AG20443 (cell line): ENCODE data around the gene URI1.
"Not testable (repeated sequence)": the region's sequence is repeated elsewhere in the genome, so short reads cannot be mapped to it uniquely, and the experiment has no call there.

Experiments
- DNase-seq: peaks from one replicate; pipeline ENCODE4 v3.0.0; 2012; ENCODE audit warnings: low spot score, mixed read lengths

URI1 gene

DNA sequence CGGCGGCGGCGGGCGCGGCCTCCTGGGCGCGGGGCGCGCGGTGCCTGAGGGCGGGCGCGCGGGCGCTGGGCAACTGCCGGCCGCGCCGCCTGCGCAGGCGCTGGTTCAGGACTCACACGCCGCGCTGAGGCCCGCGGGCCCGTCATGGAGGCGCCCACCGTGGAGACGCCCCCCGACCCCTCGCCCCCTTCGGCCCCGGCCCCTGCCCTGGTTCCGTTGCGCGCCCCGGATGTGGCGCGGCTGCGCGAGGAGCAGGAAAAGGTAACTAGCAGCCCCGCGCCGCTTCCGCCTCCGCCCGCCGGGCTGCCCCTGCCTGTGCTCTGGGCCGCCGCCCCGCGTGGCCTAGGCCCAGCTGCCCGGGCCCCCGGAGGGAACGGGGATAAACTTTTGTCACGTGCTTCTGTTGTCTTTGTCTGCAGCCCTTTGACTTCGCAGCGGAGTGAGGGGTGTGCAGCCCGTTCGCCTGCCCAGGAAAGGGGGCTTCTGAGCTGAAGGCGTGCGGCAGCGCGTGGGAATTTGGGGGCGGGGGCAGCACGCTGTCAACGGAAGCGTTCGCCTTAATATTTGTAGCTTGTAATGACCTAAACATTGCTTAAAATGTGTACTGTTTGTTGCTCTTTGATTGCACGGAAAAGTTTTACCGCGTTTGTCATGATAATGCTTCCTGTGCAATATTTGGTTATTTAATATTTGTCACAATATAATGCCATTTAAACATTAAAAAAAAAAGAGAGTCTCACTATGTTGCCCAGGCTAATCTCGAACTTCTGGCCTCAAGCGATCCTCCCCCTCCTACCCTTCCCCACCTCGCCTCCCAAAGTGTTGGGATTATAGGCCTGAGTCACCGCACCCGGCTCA is 594 bp downstream of the URI1 start:
- no peak for DNase-seq

DNA sequence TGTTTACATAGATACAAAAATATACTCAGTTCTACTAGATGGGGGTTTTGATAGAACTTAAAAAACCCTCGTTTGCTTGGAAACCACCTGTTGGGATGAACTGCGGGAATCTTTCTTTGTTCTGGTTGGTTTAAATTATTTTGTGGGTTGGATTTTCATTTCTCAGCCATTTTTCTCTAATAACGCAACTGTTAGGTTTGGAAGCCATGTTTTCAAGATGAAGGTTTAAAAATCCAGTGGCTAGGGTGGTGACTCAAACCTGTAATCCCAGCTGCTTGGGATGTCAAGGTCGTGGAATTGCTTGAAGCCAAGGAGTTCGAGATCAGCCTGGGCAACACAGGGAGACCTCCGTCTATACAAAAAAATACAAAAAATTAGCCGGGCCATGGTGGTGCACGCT is 1.6 kb downstream of the URI1 start:
- DNase-seq = no peak

DNA sequence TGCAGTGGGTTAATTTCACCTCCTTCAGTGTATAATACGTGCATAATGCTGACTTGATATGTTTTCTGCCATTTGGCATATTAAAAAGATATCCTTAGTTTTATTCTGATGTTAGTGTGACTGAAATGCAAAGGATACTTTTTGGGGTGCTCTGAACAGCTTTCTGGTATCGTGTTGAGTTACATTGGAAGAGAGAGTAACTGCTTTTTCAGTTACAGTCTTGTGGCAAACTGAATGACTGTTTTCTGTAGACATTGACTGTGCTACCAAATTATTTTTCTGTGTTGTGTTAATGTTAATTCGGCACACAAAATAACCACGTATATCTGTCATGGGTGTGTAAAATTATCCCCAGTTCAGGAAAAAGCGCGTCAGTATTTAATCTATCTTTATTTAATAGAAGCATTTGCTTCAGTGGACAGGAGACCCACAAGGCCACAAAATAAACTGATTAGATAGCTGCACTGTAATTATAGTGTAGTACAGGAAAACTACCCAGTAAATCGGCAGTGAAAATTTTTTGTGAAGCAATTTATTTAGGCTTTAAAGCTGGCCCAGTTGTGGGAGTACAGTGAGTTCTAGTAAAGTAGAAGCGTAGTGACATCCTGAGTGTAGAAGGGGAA is 2.5 kb downstream of the URI1 start:
- no peak for DNase-seq

DNA sequence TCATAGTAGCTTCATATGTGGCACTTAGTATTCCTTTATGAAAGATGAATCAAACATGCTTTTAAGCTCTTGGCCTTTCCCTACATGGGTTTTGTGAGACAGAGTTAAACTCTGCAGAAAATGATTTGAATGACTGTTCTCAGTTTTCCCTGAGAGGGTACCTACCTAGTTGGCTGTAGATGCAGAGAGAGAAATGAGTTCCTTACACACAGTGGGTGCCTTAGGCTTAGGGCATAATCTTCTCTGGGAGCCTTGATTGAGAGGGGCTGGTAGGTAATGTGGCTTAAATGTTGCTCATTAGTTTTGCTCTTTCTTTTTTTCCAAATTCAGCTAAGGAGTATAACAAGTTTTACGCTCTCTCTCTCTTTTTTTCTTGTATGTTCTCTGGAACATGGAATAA is 3.0 kb downstream of the URI1 start:
- no peak for DNase-seq

DNA sequence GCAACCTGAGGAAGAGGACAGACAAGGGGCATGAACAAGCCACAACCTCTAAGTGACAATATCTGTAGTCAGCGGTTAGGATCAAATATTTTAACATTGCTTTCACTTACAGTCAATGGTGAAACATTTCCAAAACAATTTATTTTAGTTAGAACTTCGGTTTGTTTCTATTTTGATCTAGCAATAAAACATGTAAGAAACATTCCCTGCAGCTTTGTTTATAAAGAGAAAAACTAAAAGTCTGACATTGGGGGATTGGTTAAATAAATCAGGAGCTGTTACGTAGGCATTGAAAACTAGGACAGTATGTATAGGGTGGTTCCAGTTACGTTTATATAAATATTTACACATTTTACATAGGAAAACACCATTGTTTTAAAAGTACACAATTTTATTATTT is 3.4 kb downstream of the URI1 start:
- no peak for DNase-seq

DNA sequence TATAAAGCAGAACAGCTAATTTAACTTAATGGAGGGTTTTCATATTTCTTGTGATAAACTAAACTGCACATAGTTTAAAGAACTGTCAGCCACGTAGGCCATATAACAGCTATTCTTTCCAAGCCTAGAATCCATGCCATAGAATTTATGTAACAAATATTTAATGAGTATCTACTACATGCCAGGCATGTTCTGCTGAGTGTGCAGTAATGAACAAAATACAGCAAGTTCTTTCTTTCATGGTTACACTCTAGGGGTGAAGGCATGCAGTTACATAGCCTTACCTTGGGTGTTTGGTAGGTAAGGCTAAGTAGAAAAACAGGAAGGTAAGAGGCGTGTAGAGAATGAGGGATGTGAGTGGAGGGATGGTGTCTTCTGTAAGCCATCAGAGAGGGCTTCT is 4.6 kb downstream of the URI1 start:
- no peak for DNase-seq

DNA sequence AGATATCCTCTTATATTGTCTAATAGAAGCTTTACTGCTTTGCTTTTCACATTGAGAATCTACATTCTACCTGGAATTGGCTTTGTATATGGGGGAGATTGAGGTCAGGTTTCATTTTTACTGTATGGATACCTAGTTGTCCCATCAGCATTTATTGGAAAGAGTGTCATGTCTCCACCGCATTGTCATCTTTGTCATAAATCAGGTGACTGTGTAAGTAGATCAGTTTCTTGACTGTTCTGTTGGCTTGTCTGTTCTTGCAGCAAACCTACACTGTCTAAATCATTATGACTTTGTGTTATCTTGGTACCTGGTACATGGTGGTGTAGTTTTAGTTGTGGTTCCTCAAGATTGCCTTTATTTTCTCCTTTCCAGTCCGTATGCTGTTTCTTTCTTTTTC is 5.8 kb downstream of the URI1 start:
- no peak for DNase-seq

DNA sequence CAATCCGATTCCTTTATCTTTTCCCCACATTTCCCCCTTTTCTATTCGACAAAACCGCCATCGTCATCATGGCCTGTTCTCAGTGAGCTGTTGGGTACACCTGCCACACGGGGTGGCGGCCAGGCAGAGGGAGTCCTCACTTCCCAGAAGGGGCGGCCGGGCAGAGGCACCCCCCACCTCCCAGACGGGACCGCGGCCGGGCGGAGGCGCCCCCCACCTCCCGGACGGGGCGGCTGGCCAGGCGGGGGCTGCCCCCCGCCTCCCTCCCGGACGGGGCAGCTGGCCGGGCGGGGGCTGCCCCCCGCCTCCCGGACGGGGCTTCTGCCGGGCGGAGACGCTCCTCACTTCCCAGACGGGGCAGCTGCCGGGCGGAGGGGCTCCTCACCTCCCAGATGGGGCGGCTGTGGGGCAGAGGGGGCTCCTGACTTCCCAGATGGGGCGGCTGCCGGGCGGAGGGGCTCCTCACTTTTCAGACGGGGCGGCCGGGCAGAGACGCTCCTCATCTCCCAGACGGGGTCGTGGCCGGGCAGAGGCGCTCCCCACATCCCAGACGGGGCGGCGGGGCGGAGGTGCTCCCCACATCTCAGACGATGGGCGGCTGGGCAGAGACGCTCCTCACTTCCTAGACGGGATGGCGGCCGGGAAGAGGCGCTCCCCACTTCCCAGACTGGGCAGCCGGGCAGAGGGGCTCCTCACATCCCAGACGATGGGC is 6.9 kb downstream of the URI1 start:
- not testable (repeated sequence) for DNase-seq

DNA sequence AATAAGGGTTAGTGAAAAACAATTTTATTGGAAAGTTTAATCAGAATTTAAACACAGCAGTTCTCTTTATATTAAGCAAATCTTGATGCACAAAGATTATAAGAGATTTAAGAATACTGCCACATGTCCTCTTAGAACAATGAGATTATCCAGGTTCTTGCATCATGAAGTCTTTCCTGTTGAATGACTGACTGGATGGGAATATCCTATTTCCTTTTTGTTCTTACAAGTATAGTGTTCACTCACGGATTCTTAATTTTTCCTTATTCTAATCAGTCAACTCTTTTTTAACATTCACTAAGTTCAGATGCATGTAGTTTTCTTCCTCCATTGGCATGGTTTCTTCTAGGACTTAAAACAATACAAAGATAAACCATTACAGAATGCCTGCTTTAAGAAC is 10.1 kb downstream of the URI1 start:
- no peak for DNase-seq

DNA sequence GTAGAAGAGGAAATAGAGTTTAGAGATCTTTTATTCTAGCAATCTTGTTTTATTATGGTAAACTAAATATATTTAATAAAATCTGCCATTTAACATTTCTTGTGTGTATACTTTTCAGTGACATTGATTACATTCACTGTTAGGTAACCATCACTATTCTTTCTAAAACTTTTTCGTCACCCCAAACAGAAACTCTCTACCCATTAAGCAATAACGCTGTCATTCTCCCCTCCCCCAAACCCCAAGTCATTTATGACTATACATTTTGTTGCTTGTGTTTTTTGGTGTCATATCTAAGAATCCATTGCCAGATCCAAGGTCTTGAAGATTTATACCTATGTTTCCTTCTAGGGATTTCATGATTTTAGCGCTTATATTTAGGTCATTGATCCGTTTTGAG is 10.6 kb downstream of the URI1 start:
- DNase-seq = no peak

DNA sequence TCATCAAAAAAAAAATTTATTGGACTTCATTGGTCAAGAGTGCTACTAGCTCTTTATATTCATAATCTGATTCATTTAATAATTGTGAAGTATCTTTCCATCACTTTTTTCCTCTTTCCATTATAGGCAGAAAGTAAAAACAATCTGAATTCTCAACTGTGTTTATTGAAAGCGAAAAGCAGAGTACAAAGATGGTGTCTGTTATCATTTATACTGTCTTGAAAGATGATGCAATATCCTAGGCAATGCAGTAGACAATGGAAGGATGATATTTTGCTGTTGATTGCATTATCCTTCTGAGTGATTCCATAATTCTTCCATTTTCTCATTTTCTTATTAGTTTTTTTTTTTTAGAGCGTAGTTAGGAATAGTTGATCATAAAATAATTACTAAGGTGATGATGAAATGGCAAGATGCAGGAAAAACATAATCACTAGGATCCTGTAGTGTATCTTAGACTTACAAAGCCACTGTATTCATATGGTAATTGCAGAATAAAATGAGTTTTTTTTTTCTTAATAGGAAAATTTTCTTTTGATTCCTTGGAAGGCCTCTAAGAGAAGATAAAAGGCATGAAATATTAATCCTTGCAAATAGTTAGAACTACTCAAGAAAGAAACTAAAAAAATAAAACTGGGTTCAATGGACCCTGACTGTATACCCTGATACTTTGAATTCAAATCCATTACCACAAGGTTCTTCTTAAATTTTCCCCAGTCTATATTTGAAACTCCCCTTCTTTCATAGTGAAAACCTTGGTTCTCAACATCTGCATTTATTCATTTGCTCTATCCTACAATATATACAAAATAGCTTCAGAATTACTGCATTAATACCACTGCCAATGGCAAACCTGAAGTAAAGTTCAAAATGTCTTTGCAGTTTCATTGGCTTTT is 11.6 kb downstream of the URI1 start:
- no peak for DNase-seq

DNA sequence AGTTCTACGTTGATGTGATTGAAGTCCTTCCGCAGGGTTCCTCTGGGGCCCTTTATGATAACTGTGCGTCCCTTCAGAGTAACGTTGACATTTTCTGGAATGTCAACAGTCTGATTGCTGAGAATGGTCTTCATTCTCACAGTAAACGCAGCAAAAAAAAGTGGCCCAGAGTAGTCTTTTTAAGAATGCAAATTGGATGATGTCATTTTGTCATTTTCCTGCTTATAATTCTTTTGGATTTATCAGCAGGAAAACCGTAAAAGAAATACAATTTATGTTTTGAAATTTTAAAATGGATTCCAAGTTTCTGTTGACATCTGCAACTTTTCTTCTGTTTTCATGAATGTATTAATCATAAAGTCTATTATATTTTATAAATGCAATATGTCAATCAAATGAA is 14.8 kb downstream of the URI1 start:
- DNase-seq = no peak

DNA sequence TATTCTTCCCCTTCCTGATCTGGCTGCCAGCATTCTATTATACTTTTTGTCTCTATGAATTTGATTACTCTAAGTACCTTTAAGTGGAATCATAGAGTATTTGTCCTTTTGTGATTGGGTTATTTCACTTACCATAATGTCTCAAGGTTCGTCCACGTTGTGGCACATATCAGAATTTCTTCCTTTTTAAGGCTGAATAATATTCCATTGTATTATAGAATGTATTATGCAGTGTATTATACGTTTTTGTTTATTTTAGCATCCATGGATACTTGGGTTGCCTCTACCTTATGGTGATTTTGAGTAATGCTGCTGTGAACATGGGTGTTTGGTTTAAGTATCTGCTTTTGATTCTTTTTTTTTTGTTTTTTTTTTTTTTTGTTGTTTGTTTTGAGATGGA is 19.3 kb downstream of the URI1 start:
- DNase-seq = no peak

DNA sequence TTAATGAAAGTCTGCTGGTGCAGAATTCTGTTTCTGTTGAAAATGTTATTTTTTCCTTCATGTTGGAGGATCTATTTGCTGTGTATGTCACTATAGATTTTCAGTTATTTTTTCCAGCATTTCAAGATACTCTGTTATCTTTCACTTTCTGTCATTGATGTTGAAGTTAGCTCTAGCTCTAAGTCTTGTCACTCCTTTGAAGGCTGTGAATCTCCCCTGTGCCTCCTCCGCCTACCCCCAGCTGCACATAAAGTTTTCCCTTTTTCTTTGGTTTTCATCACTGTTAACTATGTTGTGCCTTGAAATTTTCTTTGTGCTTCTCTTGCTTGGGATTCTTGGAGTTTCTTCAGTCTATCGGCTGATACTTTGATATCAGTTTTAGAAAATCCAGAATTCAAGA is 20.8 kb downstream of the URI1 start:
- no peak for DNase-seq

DNA sequence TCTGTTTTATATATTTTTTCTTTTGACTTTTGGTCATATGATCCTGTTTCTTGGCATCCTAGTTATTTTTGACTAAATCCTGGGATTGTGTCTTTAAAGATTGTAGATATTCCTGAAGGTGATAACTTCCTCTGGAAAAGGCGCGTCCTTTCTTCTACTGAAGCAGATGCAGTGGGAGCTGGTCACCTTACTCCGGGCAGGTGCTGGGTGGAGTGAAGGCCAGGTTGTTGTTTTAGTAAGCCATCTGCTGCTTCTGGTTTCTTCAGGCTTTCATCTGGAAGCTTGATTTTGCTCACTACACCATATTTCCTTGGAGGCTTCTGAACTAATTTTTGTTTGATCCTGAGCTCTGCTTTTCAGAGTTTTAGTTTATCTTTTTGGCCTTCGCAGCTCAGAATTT is 21.5 kb downstream of the URI1 start:
- DNase-seq = no peak

DNA sequence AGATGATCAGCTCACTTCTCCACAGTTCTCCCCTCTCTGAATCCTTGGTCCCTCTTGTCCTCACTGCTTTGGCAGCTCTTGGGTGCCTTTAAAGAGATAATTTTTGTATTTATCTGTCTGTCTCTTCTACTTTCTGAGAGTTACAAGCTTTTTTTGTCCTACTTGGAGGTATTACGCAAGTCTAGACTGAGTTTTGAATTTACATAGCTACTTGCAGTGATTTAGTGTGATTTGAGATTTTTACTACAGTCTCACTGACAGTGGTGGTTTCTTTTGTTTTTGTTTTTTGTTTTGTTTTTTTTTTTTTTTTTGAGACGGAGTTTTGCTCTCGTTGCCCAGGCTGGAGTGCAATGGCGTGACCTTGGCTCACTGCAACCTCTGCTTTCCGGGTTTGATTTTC is 22.1 kb downstream of the URI1 start:
- no peak for DNase-seq

DNA sequence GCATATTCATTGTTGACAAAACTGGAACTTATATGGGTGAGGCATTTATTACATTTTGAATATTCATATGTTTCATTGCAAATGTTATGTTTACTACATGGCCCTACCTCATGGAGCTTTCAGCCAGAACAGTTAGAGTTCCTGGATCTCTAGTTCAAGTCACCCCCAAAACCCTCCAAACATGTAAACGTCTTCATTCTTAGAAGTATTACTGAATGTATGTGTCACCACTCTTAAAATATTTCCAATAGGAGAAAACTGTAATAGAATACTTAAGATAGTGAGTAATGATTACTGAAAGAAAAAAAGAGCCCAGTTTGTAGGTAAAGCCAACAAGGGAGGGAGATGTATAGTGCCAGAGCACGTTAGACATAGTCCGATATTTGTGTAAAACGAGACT is 23.5 kb downstream of the URI1 start:
- DNase-seq = no peak

DNA sequence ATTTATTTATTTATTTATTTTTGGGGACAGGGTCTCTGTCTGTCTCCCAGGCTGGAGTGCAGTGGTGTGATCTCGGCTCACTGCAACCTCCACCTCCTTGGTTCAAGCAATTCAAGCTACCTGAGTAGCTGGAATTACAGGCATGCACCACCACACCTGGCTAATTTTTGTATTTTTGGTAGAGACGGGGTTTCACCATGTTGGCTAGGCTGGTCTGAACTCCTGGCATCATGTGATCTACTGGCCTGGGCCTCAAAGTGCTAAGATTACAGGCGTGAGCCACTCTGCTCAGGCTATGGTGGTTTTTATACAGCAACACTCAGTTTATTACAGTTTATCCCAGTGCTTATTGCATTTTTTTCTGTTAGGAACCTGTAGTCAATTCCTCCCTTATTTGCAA is 24.1 kb downstream of the URI1 start:
- DNase-seq = not testable (repeated sequence)

DNA sequence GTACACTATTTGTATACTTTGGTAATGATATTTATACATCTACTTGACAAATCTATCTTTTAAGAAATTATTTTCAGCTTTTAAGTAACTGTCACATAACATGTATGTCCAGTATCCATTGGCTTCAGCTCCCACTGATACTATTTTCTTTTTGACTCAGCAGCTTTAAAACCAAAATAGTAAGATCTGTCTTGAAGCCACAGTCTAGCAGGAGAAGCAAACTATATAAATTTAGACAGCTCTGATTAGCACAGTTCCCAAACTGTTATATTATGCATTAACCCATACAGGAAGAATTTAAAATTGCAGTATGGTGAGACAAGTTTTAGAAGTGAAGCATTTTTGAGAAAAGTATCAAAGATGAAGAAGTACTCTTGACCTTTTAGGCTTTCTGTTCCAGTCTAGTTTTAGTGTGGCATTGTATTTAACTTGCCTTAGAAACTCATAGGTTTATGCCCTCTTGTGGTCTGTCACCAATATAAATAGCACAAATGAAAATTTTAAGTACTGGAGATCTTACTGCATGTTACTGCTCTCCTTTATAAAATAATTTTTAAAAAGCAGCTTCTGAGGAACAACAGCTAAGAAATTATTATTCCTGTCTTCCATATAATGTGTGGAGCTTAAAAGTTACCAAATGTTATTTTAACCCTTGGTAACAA is 24.7 kb downstream of the URI1 start:
- no peak for DNase-seq

DNA sequence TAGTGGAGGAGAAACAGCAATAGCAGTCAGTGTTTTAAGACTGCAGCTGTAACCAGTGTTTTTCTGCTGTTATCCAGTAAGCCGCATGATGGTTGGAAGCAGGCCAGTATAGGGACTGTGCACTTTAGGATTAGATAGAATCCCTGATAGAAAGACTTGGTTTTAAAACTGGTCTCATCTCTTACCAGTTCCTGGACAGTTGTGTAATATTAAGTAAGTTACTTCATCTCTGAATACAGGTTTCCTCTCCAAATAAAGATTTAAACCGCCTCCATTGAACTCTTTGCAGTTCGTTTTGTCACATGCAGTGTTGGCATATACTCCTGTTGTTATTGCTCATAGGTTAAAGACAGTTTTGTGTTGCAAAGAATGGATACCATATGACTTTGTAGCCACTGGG is 25.6 kb downstream of the URI1 start:
- no peak for DNase-seq

DNA sequence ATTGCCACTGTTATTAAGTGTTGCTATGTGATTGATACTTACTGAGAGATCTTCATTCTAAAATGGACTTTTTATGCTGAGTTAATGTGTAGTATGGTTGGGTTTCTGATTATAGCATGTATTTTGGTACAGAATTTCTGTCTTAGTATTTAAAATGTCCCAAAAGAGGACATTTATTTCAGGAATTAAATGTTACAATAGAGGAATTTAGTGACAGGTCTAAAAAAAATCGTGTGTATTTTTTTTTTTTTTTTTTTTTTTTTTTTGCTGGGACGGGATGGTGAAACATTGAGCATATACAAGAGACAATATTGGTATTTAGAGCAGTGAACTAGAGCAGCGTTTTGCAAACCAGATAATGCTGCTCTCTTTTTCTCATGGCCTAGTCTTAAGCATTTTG is 27.9 kb downstream of the URI1 start:
- DNase-seq = no peak

DNA sequence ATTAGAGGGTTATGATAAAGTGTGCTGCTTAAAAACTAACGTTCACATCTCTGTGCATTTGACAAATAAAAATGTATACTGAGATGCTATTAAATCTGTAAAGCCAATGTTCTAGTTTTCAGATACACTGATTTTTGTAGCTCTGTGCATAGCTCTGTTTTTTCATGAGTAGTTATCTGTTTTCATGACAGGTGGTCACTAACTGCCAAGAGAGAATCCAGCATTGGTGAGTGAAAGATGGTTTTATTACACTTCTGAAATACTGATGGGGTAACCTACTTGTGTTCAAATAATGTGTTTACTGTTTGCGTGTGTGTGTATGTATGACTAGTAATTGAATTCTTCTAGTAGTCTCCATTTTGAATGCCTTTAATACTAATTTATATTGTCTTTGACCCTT is 29.0 kb downstream of the URI1 start:
- DNase-seq = no peak
